ENCODE results near the gene SMYD3. TPM values are rescaled to one million over a fixed set of nuclear protein-coding genes. Genes with fewer than 3 reads are reported as not detected.

Gene SMYD3
- total and polyA plus RNA-seq, 10 donors = 12.5 to 33.1 (median 21.0) TPM

- Histone ChIP-seq H3K4me3 (no peak overlapping the region), H3K27ac (no peak overlapping the region), H3K9me3 (no peaks in the 10 kb centered on the region), H3K27me3 (replicated peaks in 1 of 7) (no peaks in the 10 kb centered on the region), H3K36me3 (no peaks in the 10 kb centered on the region), H3K4me1 (no peaks in the 10 kb centered on the region)
- intact Hi-C loops (cut with DNase I; ENCODE audit: low total_unique reads) = no loop called here
- WGBS, 5 donors = 87 to 96% (median 90%) methylated on average over 8 of the region's 8 CpGs
- TF ChIP-seq POLR2A (IDR thresholded peaks at IDR 0.05) (no peak), POLR2AphosphoS5 (IDR thresholded peaks at IDR 0.05) (no peak), CTCF (IDR thresholded peaks at IDR 0.05 in 8 of 11, conservative IDR thresholded peaks at IDR 0.05 in 3 of 11) (no peak)
- no peak for DNase-seq
Measured at GRCh38 chr1:245937316-245938045, 569.6 kb downstream of the SMYD3 start.

- no peaks in the 10 kb centered on the region for H3K4me1 ChIP-seq
- no peak overlapping the region for H3K4me3 ChIP-seq
- no peaks in the 10 kb centered on the region for H3K9me3 ChIP-seq
- DNase-seq = no peak
- 92 to 99% (median 96%) methylated on average over 7 of the region's 7 CpGs for WGBS, 5 donors
- no peak overlapping the region for H3K27ac ChIP-seq
- TF ChIP-seq POLR2AphosphoS5 (IDR thresholded peaks at IDR 0.05) = no peak
- no peak for TF ChIP-seq POLR2A (IDR thresholded peaks at IDR 0.05)
- TF ChIP-seq CTCF (IDR thresholded peaks at IDR 0.05 in 8 of 11, conservative IDR thresholded peaks at IDR 0.05 in 3 of 11) = no peak
- intact Hi-C loops (cut with DNase I; ENCODE audit: low total_unique reads) = no loop called here
- H3K36me3 ChIP-seq = no peaks in the 10 kb centered on the region
- no peaks in the 10 kb centered on the region for H3K27me3 ChIP-seq (replicated peaks in 1 of 7)
Measured at GRCh38 chr1:245934409-245934808, 572.7 kb downstream of the SMYD3 start.

- no peak for DNase-seq
- TF ChIP-seq POLR2AphosphoS5 (IDR thresholded peaks at IDR 0.05) = no peak
- TF ChIP-seq POLR2A (IDR thresholded peaks at IDR 0.05) = no peak
- no peak for TF ChIP-seq CTCF (IDR thresholded peaks at IDR 0.05 in 8 of 11, conservative IDR thresholded peaks at IDR 0.05 in 3 of 11)
- 45 to 89% (median 59%) methylated on average over 2 of the region's 2 CpGs for WGBS, 5 donors
- Histone ChIP-seq H3K36me3 (peaks cover 0 to 6% (median 0%) of the 10 kb centered on the region in 6 donors), H3K4me3 (no peak overlapping the region), H3K27me3 (replicated peaks in 1 of 7) (no peaks in the 10 kb centered on the region), H3K27ac (no peak overlapping the region), H3K9me3 (no peaks in the 10 kb centered on the region), H3K4me1 (no peaks in the 10 kb centered on the region)
- intact Hi-C loops (cut with DNase I; ENCODE audit: low total_unique reads) = no loop called here
Measured at GRCh38 chr1:245933431-245934045, 573.5 kb downstream of the SMYD3 start.

- Histone ChIP-seq H3K9me3 (no peaks in the 10 kb centered on the region), H3K4me1 (no peaks in the 10 kb centered on the region), H3K36me3 (peaks cover 0 to 14% (median 0%) of the 10 kb centered on the region in 6 donors), H3K27me3 (replicated peaks in 1 of 7) (no peaks in the 10 kb centered on the region), H3K4me3 (no peak overlapping the region), H3K27ac (no peak overlapping the region)
- TF ChIP-seq CTCF (IDR thresholded peaks at IDR 0.05 in 8 of 11, conservative IDR thresholded peaks at IDR 0.05 in 3 of 11) = no peak
- TF ChIP-seq POLR2AphosphoS5 (IDR thresholded peaks at IDR 0.05) = no peak
- TF ChIP-seq POLR2A (IDR thresholded peaks at IDR 0.05) = no peak
- intact Hi-C loops (cut with DNase I; ENCODE audit: low total_unique reads) = no loop called here
- DNase-seq = no peak
- 88 to 94% (median 92%) methylated on average over 8 of the region's 8 CpGs for WGBS, 5 donors
Measured at GRCh38 chr1:245932302-245932972, 574.6 kb downstream of the SMYD3 start.

Measured in spleen (tissue), 11 donors.